Adrenal gland (tissue), 12 donors: ENCODE measurements around the gene MACF1. TPM values are rescaled to one million over a fixed set of nuclear protein-coding genes. Genes with fewer than 3 reads are reported as not detected.

Experiments
- DNase-seq, 7 donors: peaks; one replicate each; pipeline ENCODE4 v3.0.0-alpha.2; 2019 to 2020
- H3K27ac ChIP-seq, 5 donors: fragments of 200-600 bp; sonication (generic) in 4 of 5; 1 replicate in 3 of 5; 2 replicates in 2 of 5; pipeline versions ENCODE4 v1.5.1 to v1.8.0; 2016 to 2020; ENCODE audit warnings: mild to moderate bottlenecking in 1 of 5
- H3K27me3 ChIP-seq: fragments of 200-600 bp; 2 replicates; pipeline ENCODE4 v1.8.0; 2021
- H3K36me3 ChIP-seq, 2 donors: fragments of 200-600 bp; replicated peaks in 1 of 2; 1 replicate in 1 of 2; 2 replicates in 1 of 2; pipeline versions ENCODE4 v1.5.1 to v1.8.0; 2018 to 2022
- H3K4me1 ChIP-seq, 2 donors: fragments of 200-600 bp; replicated peaks in 1 of 2; 1 replicate in 1 of 2; 2 replicates in 1 of 2; pipeline versions ENCODE4 v1.5.1 to v1.8.0; 2018 to 2021
- H3K4me3 ChIP-seq, 4 donors: fragments of 200-600 bp; sonication (generic) in 3 of 4; one replicate each; pipeline ENCODE4 v1.5.1; 2016 to 2018
- H3K9me3 ChIP-seq, 3 donors: fragments of 200-600 bp; sonication (generic) in 1 of 3; replicated peaks in 1 of 3; 1 replicate in 2 of 3; 2 replicates in 1 of 3; pipeline versions ENCODE4 v1.5.1 to v1.8.0; 2016 to 2021
- POLR2A ChIP-seq, 2 donors: fragments of 450-650 bp; IDR thresholded peaks; one replicate each; pipeline ENCODE4 v1.6.1; 2017; ENCODE audit warnings: antibody characterized with exemption in 2 of 2, mild to moderate bottlenecking in 2 of 2, moderate library complexity in 1 of 2
- WGBS, 4 donors: extraction: QIAGEN DNeasy Blood & Tissue Kit in 2 of 4; methylation state at CpG; one replicate each; pipeline versions ENCODE4 v1.1.5 to v1.1.7; 2013 to 2017; 5-methylcytosine and 5-hydroxymethylcytosine counted together
- intact Hi-C, 2 donors: fragments of 100-400 bp; cut with DNase I; formaldehyde crosslinking; loops; one replicate each; pipeline versions ENCODE4 v1.14.1 to v1.15.0; 2022 to 2023
- polyA plus RNA-seq, 3 donors: library from polyadenylated mRNA; stranded (reverse); fragments of 200-250 nt in 2 of 3; fragments of 350-450 nt in 1 of 3; fragmentation: Illumina TruSeq in 1 of 3; extraction: RNeasy Lipid Tissue Mini Kit (QIAGEN cat#74804) in 1 of 3; gene quantifications; one replicate each; pipeline ENCODE4 v1.2.3, GENCODE V29; 2013 to 2014
- total RNA-seq, 9 donors: library from RNA; depleted of rRNA in 4 of 9; stranded (reverse); fragments of >200 nt in 4 of 9; fragments of 120-200 nt in 1 of 9; fragmentation: NEBNext Ultra II Directional in 1 of 9; extraction: Animal tissue kit (Norgen Biotek cat#: 25700) in 1 of 9; gene quantifications; one replicate each; pipeline versions ENCODE4 v1.1.0 to v1.2.4, GENCODE V29; 2013 to 2023
- TF ChIP-seq, protein P1 (sequence below), 6 experiments: fragments of 450-650 bp in 4 of 6; fragments of 200-600 bp in 2 of 6; sonication (generic) in 1 of 6; IDR thresholded peaks; 1 replicate in 5 of 6; 2 replicates in 1 of 6; pipeline versions ENCODE4 v1.5.1 to v1.8.0; 2016 to 2021; ENCODE audit warnings: antibody characterized with exemption in 6 of 6, mild to moderate bottlenecking in 2 of 6, moderate library complexity in 1 of 6
- donor health status: healthy with polysubstance abuse.
- donor health status: Bipolar disorder and iron deficiency.
- donor health status: DM: yes; HTN: yes; CAD: no.
- donor health status: DM: no; HTN: no; CAD: no.
- donor health status: DM: no; HTN: no; CAD: no.
- donor health status: DM: yes; HTN: yes; CAD: no.

Gene MACF1
- total and polyA plus RNA-seq, 12 donors = 85.1 to 334 (median 219) TPM

DNA sequence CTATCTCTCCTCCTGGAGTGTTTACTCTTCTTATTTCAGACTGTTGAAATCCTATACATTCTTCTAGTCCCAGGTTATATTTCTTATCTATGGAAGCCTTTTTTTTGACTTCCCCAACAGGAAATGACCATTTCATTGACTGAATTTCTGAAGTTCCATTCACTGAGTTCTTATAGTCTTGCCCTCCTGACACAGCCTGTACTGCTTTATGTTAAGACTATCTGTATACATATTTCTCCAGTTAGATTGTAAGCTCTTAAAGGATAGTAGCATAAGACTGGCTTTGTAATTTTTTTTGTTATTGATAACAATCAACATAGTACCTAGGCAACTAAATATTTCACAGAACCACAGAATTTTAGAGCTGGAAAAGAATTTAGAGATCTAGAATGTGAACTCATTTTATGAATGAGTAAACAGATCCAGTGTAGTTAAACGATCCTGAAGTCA is 14.9 kb upstream of the MACF1 start:
- 31 to 45% (median 38%) methylated on average over 1 of the region's 1 CpG for WGBS, 4 donors
- Histone ChIP-seq H3K4me1 (peaks cover 19 to 54% of the 10 kb centered on the region in 2 donors), H3K4me3 (no peak overlapping the region), H3K36me3 (no peaks in the 10 kb centered on the region), H3K27ac (no peak overlapping the region), H3K9me3 (no peaks in the 10 kb centered on the region), H3K27me3 (no peaks in the 10 kb centered on the region)
- intact Hi-C loops = loop anchor here (5.0 to 10.0 kb wide), 4 partner anchors 55 to 82 kb away; no protein-coding TSS in a partner anchor
- TF ChIP-seq POLR2A (IDR thresholded peaks at IDR 0.05) = no peak
- TF ChIP-seq, protein P1, sequence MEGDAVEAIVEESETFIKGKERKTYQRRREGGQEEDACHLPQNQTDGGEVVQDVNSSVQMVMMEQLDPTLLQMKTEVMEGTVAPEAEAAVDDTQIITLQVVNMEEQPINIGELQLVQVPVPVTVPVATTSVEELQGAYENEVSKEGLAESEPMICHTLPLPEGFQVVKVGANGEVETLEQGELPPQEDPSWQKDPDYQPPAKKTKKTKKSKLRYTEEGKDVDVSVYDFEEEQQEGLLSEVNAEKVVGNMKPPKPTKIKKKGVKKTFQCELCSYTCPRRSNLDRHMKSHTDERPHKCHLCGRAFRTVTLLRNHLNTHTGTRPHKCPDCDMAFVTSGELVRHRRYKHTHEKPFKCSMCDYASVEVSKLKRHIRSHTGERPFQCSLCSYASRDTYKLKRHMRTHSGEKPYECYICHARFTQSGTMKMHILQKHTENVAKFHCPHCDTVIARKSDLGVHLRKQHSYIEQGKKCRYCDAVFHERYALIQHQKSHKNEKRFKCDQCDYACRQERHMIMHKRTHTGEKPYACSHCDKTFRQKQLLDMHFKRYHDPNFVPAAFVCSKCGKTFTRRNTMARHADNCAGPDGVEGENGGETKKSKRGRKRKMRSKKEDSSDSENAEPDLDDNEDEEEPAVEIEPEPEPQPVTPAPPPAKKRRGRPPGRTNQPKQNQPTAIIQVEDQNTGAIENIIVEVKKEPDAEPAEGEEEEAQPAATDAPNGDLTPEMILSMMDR (IDR thresholded peaks at IDR 0.05) = no peak
- no peak for DNase-seq

DNA sequence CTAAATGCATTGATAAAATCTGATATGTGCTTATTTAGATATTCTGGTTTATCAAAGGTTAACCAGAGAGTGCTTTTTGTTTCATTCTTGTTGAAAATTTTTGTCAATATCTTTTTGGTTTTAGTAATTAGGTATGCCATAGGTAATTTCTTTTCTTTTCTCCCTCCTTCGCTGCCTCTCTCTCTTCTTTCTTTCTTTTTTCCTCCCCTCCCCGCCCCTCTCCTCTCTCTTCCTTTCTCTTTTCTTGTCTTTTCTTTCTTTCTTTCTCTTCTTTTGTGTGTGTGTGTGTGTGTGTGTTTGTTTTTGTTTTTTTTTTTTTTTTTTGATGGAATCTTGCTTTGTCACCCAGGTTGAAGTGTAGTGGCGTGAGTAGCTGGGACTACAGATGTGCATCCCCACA is 14.4 kb upstream of the MACF1 start:
- Histone ChIP-seq H3K27me3 (no peaks in the 10 kb centered on the region), H3K4me3 (no peak overlapping the region), H3K9me3 (no peaks in the 10 kb centered on the region), H3K27ac (no peak overlapping the region), H3K4me1 (peaks cover 24 to 54% of the 10 kb centered on the region in 2 donors), H3K36me3 (no peaks in the 10 kb centered on the region)
- intact Hi-C loops = loop anchor here (5.0 to 10.0 kb wide), 3 partner anchors 65 to 83 kb away; no protein-coding TSS in a partner anchor
- 91 to 97% (median 93%) methylated on average over 3 of the region's 3 CpGs for WGBS, 4 donors
- no peak for DNase-seq
- TF ChIP-seq POLR2A (IDR thresholded peaks at IDR 0.05) = no peak
- TF ChIP-seq, protein P1 (IDR thresholded peaks at IDR 0.05) = no peak

DNA sequence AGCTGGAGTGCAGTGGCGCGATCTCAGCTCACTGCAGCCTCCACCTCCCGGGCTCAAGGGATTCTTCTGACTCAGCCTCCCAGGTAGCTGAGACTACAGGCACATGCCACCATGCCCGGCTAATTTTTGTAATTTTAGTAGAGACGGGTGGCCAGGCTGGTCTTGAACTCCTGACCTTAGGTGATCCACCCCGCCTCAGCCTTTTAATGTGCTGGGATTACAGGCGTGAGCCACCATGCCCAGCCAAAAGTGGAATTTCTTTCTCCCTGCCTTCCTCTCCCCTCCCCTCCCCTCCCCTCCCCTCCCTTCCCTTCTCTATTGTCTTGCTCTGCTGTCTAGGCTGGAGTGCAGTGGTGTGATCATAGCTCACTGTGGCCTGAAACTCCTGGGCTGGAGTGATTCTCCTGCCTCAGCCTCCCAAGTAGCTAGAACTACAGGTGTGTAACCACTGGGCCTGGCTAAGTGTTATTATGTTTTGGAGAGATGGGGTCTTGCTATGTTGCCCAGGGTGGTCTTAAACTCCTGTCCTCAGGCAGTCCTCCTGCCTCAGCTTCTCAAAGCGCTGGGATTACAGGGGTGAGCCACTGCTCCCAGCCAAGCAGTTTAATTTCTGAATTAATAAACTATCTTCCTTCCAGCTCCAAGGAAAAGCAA is 10.0 kb upstream of the MACF1 start:
- Histone ChIP-seq H3K27me3 (no peaks in the 10 kb centered on the region), H3K27ac (peak overlapping the region in 4 of 5 donors; percentile 47 to 94 (median 64)), H3K9me3 (no peaks in the 10 kb centered on the region), H3K4me3 (no peak overlapping the region), H3K36me3 (no peaks in the 10 kb centered on the region), H3K4me1 (peaks cover 46 to 70% of the 10 kb centered on the region in 2 donors)
- TF ChIP-seq, protein P1 (IDR thresholded peaks at IDR 0.05) = no peak
- TF ChIP-seq POLR2A (IDR thresholded peaks at IDR 0.05) = no peak
- 70 to 82% (median 77%) methylated on average over 8 of the region's 8 CpGs for WGBS, 4 donors
- no peak for DNase-seq
- intact Hi-C loops = loop anchor here (5.0 to 10.0 kb wide), 3 partner anchors 60 to 87 kb away; no protein-coding TSS in a partner anchor

DNA sequence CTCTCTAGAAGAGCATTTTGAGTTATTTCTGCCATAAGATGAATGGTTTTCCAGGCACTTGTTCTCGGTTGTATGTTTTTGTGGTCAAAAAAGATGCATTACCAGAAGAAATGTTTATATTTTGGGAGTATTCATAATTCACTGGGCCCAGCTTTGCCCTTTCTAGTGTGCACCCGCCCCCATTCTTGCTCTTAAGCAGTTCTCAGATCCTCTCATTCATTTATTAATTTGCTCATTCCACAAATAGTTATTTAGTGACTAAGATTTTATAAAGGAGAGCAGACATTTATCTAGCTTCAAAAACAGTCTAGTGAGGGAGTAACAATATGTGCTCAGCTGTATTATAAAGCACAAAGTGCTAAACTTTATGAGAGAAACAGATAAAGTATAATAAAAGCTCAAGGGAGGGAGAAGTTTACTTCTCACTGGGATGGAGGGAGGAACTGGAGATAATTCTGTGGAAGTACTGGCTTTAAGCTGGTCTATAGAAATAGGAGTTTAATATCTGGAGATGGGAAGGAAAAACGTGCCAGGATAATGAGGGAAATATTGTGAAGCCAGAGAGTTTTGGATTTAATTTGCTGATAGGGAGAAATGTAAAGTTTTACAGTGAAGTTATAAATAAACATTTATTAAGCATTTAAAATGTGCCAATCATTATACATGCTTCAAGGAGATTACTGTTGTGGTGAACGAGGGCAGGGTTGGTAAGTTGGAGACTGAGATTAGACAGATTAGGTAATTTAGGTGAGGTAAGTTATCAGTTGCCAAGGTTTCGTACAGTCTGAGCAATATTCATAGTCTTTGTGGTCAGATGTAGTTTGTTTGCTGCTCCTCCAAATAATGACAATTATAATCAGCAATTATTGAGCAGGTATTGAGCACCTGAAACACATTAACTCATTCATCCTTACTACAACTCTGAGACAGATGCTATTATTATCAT is 9.1 kb upstream of the MACF1 start:
- Histone ChIP-seq H3K4me3 (no peak overlapping the region), H3K9me3 (no peaks in the 10 kb centered on the region), H3K36me3 (no peaks in the 10 kb centered on the region), H3K4me1 (peaks cover 52 to 74% of the 10 kb centered on the region in 2 donors), H3K27ac (peak overlapping the region in 4 of 5 donors; percentile 47 to 94 (median 64)), H3K27me3 (no peaks in the 10 kb centered on the region)
- WGBS, 4 donors = 41 to 48% (median 45%) methylated on average over 5 of the region's 5 CpGs
- TF ChIP-seq POLR2A (IDR thresholded peaks at IDR 0.05) = no peak
- TF ChIP-seq, protein P1 (IDR thresholded peaks at IDR 0.05) = no peak
- DNase-seq = no peak
- intact Hi-C loops = loop anchor here in 1 of 2 donors (10.0 kb wide), 1 partner anchor 59 kb away; no protein-coding TSS in a partner anchor
